Measurements from ENCODE around the gene KCNC4.

DNA sequence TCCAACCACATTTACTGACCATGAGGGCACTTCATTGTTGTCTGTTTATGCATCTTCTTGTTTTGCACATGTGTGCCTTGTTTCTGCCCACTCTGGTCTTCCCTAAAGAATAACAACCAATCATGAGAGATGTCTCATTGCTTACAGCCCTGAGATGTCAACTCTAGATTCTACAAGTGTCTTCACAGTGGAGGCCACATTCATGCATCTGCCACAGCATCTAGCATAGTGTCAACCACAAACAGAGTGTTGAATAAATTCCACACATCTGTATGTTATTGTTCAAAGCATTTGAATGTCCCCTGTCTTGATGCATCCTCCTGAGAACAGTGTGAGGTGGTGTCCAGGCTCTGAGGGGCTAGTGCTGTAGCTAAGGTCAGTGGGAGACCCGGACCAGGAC is 43.1 kb downstream of the KCNC4 start:
- TF ChIP-seq POLR2A (IDR thresholded peaks at IDR 0.05), result no peak
- TF ChIP-seq, protein P1, sequence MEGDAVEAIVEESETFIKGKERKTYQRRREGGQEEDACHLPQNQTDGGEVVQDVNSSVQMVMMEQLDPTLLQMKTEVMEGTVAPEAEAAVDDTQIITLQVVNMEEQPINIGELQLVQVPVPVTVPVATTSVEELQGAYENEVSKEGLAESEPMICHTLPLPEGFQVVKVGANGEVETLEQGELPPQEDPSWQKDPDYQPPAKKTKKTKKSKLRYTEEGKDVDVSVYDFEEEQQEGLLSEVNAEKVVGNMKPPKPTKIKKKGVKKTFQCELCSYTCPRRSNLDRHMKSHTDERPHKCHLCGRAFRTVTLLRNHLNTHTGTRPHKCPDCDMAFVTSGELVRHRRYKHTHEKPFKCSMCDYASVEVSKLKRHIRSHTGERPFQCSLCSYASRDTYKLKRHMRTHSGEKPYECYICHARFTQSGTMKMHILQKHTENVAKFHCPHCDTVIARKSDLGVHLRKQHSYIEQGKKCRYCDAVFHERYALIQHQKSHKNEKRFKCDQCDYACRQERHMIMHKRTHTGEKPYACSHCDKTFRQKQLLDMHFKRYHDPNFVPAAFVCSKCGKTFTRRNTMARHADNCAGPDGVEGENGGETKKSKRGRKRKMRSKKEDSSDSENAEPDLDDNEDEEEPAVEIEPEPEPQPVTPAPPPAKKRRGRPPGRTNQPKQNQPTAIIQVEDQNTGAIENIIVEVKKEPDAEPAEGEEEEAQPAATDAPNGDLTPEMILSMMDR (IDR thresholded peaks at IDR 0.05), result no peak

Data from ovary (tissue), 3 donors.